Measurements from ENCODE around the gene KCNK2. TPM values are rescaled to one million over a fixed set of nuclear protein-coding genes. Genes with fewer than 3 reads are reported as not detected.

KCNK2 gene, protein sequence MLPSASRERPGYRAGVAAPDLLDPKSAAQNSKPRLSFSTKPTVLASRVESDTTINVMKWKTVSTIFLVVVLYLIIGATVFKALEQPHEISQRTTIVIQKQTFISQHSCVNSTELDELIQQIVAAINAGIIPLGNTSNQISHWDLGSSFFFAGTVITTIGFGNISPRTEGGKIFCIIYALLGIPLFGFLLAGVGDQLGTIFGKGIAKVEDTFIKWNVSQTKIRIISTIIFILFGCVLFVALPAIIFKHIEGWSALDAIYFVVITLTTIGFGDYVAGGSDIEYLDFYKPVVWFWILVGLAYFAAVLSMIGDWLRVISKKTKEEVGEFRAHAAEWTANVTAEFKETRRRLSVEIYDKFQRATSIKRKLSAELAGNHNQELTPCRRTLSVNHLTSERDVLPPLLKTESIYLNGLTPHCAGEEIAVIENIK
- total RNA-seq = 86.9 and 161 TPM in 2 replicates

DNA sequence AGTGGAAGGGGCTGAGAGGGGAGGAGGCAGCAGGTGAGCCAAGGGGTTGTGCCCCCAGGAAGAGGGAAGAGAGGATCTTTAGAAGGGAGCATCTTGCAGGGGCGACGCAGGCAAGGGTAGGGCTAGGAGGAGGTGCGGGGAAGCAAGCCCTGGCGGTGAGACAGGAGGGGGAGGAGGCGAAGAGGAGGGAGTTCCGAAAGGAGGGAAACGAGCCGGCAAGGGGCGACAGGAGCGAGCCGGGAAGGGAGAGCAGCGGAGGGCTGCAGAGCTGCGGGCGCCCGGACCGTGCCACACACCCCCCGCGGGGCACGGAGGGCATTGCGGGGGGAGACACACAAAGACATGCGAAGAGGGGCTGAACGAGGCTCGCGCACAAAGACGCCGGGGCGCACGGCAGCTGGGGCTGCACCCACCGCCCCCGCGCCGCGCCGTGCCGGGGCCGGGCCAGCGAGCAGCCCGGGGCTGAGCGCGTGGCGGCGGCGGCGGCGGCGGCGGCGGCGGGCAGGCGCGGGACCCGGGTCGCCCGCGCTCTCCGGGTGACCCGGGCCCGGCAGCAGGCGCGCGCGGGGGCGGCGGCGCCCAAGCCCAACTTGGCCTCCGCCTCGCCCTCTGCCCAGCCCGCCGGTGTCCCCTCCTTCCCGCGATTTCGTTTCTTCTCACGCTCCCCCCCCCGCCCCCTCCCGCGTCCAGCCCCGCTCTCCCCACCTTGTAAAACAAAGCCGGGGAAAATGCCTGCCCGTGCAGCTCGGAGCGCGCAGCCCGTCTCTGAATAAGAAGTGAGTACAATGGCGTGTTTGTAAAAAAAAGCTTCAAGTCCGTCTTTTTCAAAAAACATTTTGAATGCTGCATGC, at the start of gene KCNK2:
TSS of gene KCNK2 (plus strand) at position 206 of the 851 bp plus-strand sequence. CDS start 649 bp downstream, outside the sequence.
- Histone ChIP-seq H2AFZ (ENCODE audit: low read length) (peak within 1 kb of the TSS; percentile 81), H3K4me3 (ENCODE audit: insufficient read depth, low read length) (peak within 1 kb of the TSS; percentile 84), H3K4me1 (ENCODE audit: insufficient read depth, low read length) (peaks cover 9% of the 10 kb centered on the region), H3K27ac (ENCODE audit: low read depth, low read length) (peak within 1 kb of the TSS; percentile 44), H4K20me1 (ENCODE audit: insufficient read depth, low read length) (no peaks in the 10 kb centered on the region), H3K4me2 (ENCODE audit: insufficient read depth, low read length) (peak within 1 kb of the TSS; percentile 90), H3K79me2 (ENCODE audit: insufficient read depth, low read length) (peaks cover 43% of the 10 kb centered on the region), H3K27me3 (ENCODE audit: insufficient read depth, low read length) (no peaks in the 10 kb centered on the region), H3K9me3 (ENCODE audit: low read depth, low read length) (no peaks in the 10 kb centered on the region), H3K36me3 (ENCODE audit: insufficient read depth, low read length) (peaks cover 4% of the 10 kb centered on the region)
- peak; percentile 91 for DNase-seq (ENCODE audit: insufficient read length, low spot score, missing footprints)
- TF ChIP-seq, protein P1, sequence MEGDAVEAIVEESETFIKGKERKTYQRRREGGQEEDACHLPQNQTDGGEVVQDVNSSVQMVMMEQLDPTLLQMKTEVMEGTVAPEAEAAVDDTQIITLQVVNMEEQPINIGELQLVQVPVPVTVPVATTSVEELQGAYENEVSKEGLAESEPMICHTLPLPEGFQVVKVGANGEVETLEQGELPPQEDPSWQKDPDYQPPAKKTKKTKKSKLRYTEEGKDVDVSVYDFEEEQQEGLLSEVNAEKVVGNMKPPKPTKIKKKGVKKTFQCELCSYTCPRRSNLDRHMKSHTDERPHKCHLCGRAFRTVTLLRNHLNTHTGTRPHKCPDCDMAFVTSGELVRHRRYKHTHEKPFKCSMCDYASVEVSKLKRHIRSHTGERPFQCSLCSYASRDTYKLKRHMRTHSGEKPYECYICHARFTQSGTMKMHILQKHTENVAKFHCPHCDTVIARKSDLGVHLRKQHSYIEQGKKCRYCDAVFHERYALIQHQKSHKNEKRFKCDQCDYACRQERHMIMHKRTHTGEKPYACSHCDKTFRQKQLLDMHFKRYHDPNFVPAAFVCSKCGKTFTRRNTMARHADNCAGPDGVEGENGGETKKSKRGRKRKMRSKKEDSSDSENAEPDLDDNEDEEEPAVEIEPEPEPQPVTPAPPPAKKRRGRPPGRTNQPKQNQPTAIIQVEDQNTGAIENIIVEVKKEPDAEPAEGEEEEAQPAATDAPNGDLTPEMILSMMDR (IDR thresholded peaks at IDR 0.05; ENCODE audit: extremely low read depth, low read depth, low read length) = no peak

DNA sequence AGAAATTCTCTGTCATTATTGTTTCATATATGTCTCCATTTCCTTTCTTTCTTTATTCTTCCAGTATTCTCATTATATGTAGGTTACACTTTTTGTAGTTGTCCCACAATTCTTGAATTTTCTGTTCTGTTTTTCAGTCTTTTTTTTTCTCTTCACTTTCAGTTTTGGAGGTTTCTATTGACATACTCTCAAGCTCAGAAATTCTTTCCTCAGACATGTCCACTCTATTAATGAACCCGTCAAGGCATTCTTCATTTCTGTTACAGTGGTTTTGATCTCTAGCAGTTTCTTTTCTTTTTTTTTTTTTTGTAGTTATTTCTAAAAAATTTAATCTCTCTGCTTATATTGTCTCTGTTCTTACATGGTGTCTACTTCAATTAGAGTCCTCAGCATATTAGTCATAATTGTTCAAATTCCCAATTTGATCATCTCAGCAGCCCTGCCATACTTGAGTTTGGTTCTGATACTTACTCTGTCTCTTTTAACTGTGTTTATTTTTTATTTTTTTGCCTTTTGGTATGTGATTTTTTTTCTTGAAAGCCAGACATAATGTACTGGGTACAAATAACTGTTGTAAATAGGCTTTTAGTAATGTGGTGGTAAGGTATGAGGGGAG, 49.5 kb upstream of the KCNK2 start:
- Histone ChIP-seq H3K9me3 (ENCODE audit: low read depth, low read length) (no peaks in the 10 kb centered on the region), H3K36me3 (ENCODE audit: insufficient read depth, low read length) (no peaks in the 10 kb centered on the region), H3K27ac (ENCODE audit: low read depth, low read length) (no peak overlapping the region), H3K4me3 (ENCODE audit: insufficient read depth, low read length) (no peak overlapping the region), H4K20me1 (ENCODE audit: insufficient read depth, low read length) (no peaks in the 10 kb centered on the region), H3K4me1 (ENCODE audit: insufficient read depth, low read length) (no peaks in the 10 kb centered on the region), H3K27me3 (ENCODE audit: insufficient read depth, low read length) (no peaks in the 10 kb centered on the region), H3K79me2 (ENCODE audit: insufficient read depth, low read length) (peaks cover 17% of the 10 kb centered on the region), H2AFZ (ENCODE audit: low read length) (no peak overlapping the region), H3K4me2 (ENCODE audit: insufficient read depth, low read length) (peak overlapping the region; percentile 16)
- DNase-seq (ENCODE audit: insufficient read length, low spot score, missing footprints) = no peak
- TF ChIP-seq, protein P1 (IDR thresholded peaks at IDR 0.05; ENCODE audit: extremely low read depth, low read depth, low read length) = no peak

DNA sequence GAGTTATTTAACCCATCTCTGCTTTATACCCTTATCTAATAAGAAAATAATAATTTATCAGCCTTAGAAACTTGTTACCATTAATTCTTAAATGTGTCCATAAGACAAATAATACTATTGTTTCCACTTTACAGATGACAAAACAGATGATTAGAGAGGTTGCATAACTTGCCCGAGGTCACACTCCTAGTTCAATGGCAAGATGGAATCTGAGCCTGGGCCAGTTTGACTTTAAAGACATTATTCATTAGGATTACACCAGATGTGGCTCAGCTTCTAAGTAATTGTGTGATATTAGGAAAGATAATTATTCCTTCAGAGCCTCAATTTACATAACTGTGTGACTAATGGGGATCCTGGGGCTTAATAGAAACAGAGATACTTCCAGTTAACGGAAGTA, 42.3 kb upstream of the KCNK2 start:
- no peaks in the 10 kb centered on the region for H3K4me1 ChIP-seq (ENCODE audit: insufficient read depth, low read length)
- H4K20me1 ChIP-seq (ENCODE audit: insufficient read depth, low read length) = no peaks in the 10 kb centered on the region
- no peak overlapping the region for H2AFZ ChIP-seq (ENCODE audit: low read length)
- no peak for DNase-seq (ENCODE audit: insufficient read length, low spot score, missing footprints)
- TF ChIP-seq, protein P1 (IDR thresholded peaks at IDR 0.05; ENCODE audit: extremely low read depth, low read depth, low read length) = no peak
- H3K27me3 ChIP-seq (ENCODE audit: insufficient read depth, low read length) = no peaks in the 10 kb centered on the region
- no peak overlapping the region for H3K4me3 ChIP-seq (ENCODE audit: insufficient read depth, low read length)
- no peak overlapping the region for H3K27ac ChIP-seq (ENCODE audit: low read depth, low read length)
- no peaks in the 10 kb centered on the region for H3K36me3 ChIP-seq (ENCODE audit: insufficient read depth, low read length)
- peaks cover 2% of the 10 kb centered on the region for H3K79me2 ChIP-seq (ENCODE audit: insufficient read depth, low read length)
- H3K4me2 ChIP-seq (ENCODE audit: insufficient read depth, low read length) = no peak overlapping the region
- H3K9me3 ChIP-seq (ENCODE audit: low read depth, low read length) = no peaks in the 10 kb centered on the region
